ENCODE data around the gene LRP8.

Gene LRP8

DNA sequence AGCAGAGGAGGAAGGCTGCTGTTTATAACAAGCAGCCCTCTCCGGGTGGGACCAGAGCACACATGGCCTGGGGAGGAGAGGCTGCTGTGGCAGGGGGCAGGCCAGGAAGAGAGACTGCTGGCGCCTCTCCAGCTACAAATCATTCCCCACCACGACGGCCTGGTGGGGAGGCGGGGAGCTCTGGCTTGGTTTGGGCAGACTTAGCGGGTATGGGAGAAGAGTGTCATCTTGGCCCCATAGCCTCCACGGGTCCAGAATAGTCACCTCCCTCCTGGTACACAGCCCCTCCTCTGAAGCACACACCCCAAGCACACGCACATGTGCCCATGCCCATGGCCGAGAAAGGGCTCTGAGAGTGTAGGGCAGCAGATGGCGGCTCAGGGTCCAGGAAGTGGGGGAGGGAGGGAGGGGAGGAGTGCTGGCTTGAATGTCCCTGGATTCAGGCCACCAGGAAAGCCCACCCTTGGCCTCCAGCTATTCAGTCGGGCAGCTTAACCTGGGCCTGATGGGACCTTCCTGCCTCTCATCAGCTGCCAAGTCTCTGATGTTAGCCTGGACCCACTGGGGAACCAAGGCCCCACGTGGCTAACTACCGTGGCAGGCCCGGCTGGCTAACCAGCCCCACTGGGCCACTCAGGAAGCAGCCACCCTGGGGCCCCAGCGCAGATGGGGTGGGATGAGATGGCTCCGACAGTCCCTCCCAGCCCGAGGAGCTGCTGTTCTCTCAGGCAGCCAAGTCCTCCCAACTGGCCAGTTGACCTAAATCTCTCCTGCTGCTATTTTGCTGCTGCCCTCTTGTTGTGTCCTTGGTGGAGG, 10.9 kb downstream of the LRP8 start:
- Histone ChIP-seq H3K4me3 (ENCODE audit: low read depth in 1 of 2, low read length in 2 of 2) (no peak overlapping the region), H3K9me3 (ENCODE audit: control insufficient read depth in 1 of 2, low read length in 2 of 2) (no peaks in the 10 kb centered on the region), H3K27me3 (ENCODE audit: low read depth, low read length) (no peaks in the 10 kb centered on the region), H3K27ac (ENCODE audit: low read length) (no peak overlapping the region), H3K4me1 (ENCODE audit: control insufficient read depth in 1 of 2, insufficient read depth in 2 of 2, low read length in 2 of 2) (no peaks in the 10 kb centered on the region), H3K36me3 (ENCODE audit: control insufficient read depth in 1 of 2, insufficient read depth in 2 of 2, low read length in 2 of 2) (no peaks in the 10 kb centered on the region)

DNA sequence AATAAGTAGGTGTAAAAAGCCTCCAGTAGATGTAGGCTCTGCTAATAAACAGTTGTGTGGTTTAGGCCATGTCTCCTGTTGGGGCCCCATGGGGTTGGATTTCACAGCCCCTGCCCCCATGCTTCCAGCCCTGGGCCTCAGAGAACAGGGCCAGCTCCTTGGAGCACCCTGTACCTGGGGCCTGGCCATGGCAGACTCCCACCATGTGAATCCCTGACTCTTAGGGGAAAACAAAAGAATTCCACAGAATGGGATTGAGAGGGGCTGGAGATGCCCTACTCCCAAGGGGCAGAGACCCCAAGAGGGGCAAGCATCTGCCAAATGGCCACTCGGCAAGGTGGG, 11.5 kb downstream of the LRP8 start:
- Histone ChIP-seq H3K27me3 (ENCODE audit: low read depth, low read length) (no peaks in the 10 kb centered on the region), H3K9me3 (ENCODE audit: control insufficient read depth in 1 of 2, low read length in 2 of 2) (no peaks in the 10 kb centered on the region), H3K4me3 (ENCODE audit: low read depth in 1 of 2, low read length in 2 of 2) (no peak overlapping the region), H3K27ac (ENCODE audit: low read length) (no peak overlapping the region), H3K4me1 (ENCODE audit: control insufficient read depth in 1 of 2, insufficient read depth in 2 of 2, low read length in 2 of 2) (no peaks in the 10 kb centered on the region), H3K36me3 (ENCODE audit: control insufficient read depth in 1 of 2, insufficient read depth in 2 of 2, low read length in 2 of 2) (no peaks in the 10 kb centered on the region)

DNA sequence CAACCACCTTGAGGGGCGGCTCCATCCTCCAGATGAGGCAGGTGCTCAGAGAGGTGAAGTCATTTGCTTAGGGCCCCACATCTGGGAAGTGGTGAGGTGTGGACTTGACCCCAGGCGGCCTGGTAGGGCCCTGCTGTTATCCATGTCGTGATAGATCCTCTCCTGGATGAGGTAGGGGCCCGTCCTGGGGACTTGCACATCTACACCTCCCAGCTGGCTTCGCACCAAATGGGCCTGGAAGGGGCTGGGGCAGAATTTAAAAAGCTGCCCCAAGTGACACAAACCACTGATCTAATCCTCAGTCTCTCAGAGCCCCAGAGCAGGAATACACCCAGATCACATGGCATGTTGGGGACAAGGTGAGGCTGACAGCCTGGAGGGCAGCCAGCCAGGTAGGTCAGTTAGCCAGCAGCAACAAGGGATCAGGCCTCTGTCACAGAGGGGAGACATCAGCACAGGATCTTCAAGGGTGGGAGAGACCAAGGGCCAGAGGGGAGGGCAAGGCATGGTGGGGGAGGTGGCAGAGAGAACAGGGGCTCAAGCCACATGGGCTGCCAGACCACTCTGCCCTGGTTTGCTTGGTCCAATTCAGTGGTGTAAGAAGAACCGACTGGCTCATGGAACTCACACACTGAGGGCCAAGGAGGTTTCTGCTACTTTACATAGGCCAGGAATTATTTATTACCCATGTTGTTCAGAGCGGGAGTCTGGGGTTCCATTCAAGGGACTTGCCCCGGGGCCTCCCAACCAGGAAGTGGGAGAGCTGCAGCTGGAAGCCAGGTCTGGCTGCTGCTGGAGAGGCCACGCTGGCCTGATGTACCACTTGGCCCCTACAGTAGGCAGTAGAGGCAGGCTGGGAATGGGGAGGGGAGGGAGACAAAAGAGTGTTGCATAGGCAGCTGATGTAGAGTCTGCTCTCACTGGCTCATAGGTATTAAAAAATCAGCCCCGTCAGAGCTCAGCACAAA, 12.1 kb downstream of the LRP8 start:
- Histone ChIP-seq H3K27ac (ENCODE audit: low read length) (no peak overlapping the region), H3K4me3 (ENCODE audit: low read depth in 1 of 2, low read length in 2 of 2) (no peak overlapping the region), H3K27me3 (ENCODE audit: low read depth, low read length) (no peaks in the 10 kb centered on the region), H3K9me3 (ENCODE audit: control insufficient read depth in 1 of 2, low read length in 2 of 2) (no peaks in the 10 kb centered on the region), H3K4me1 (ENCODE audit: control insufficient read depth in 1 of 2, insufficient read depth in 2 of 2, low read length in 2 of 2) (no peaks in the 10 kb centered on the region), H3K36me3 (ENCODE audit: control insufficient read depth in 1 of 2, insufficient read depth in 2 of 2, low read length in 2 of 2) (no peaks in the 10 kb centered on the region)

DNA sequence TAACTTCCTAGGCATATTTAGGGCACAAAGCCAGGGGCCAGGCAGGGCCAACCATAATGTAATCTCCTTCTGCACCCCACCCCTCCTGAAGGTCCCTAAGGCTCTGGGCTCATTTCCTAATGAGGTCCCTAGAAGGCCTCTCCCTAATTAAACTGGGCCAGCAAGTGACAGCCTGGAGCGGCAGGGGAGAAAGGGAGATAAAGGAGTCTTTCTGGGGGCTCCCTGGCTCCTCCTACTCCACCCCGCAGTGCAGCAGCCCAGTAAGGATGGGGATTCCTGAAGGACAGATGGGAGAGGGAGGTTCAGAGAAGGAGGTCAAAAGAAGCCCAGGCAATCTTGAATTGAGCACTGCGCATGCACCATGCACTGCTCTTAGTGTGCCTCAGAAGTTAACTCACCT, 12.8 kb downstream of the LRP8 start:
- Histone ChIP-seq H3K4me3 (ENCODE audit: low read depth in 1 of 2, low read length in 2 of 2) (no peak overlapping the region), H3K4me1 (ENCODE audit: control insufficient read depth in 1 of 2, insufficient read depth in 2 of 2, low read length in 2 of 2) (no peaks in the 10 kb centered on the region), H3K36me3 (ENCODE audit: control insufficient read depth in 1 of 2, insufficient read depth in 2 of 2, low read length in 2 of 2) (no peaks in the 10 kb centered on the region), H3K27ac (ENCODE audit: low read length) (no peak overlapping the region), H3K27me3 (ENCODE audit: low read depth, low read length) (no peaks in the 10 kb centered on the region), H3K9me3 (ENCODE audit: control insufficient read depth in 1 of 2, low read length in 2 of 2) (no peaks in the 10 kb centered on the region)

DNA sequence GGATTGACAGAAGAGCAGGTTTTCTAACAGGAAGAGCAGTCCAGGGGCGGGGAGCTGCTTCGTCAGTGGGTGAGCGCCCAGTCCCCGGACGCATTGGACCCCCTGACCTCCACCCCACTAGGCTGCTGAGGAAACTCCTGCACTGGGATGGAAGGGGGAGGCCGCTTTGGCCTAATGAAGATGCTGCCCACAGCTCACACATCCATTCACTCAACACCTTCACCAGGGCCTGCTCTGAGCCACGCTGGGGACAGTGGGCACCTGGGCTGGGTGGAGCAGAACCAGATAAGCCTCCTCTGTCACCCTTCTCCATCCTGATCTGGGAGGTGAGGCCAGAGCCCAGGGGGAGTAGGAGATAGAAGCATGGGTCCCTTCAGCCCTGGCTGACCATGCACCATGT, 13.3 kb downstream of the LRP8 start:
- Histone ChIP-seq H3K4me1 (ENCODE audit: control insufficient read depth in 1 of 2, insufficient read depth in 2 of 2, low read length in 2 of 2) (no peaks in the 10 kb centered on the region), H3K27me3 (ENCODE audit: low read depth, low read length) (no peaks in the 10 kb centered on the region), H3K36me3 (ENCODE audit: control insufficient read depth in 1 of 2, insufficient read depth in 2 of 2, low read length in 2 of 2) (no peaks in the 10 kb centered on the region), H3K27ac (ENCODE audit: low read length) (no peak overlapping the region), H3K9me3 (ENCODE audit: control insufficient read depth in 1 of 2, low read length in 2 of 2) (no peaks in the 10 kb centered on the region), H3K4me3 (ENCODE audit: low read depth in 1 of 2, low read length in 2 of 2) (no peak overlapping the region)

DNA sequence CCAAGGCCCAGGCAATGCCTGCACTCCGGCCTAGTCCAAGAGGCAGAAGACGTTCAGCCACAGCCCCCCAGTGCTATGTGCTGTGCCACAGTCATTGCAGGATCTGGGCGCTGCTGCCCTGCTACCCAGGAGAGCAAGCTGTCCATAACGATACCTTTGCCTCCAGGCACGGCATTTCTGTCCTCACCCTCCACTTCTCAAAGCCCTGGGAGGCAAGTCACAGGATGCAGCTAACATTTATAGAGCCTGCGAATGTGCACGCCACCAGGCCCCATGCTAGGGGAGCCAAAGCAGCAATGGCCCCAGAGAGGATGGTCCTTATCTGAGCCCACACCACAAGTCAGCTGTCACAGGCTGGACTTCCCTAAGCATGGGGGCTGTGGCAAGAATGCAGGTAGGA, 13.8 kb downstream of the LRP8 start:
- Histone ChIP-seq H3K27ac (ENCODE audit: low read length) (no peak overlapping the region), H3K36me3 (ENCODE audit: control insufficient read depth in 1 of 2, insufficient read depth in 2 of 2, low read length in 2 of 2) (no peaks in the 10 kb centered on the region)

DNA sequence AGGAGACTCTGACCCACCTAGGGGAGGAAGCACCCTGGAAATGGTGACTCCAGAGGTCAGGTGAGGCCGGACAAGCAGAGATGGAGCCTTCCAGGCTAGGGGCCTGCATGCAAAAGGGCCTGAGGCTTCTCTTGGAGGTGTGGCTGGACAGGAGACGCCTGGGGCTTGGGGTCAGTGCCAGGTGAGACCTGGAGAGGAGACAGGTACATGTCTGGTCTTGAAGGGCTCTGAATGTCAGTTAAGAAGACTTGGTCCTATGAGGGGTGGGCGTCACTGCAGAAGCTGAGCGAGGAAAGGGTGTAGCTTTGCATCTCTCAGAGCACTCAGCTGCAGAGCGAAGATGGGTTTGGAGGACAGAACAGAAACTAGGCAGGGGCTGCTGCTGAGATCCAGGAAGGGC, 14.3 kb downstream of the LRP8 start:
- Histone ChIP-seq H3K4me3 (ENCODE audit: low read depth in 1 of 2, low read length in 2 of 2) (no peak overlapping the region), H3K4me1 (ENCODE audit: control insufficient read depth in 1 of 2, insufficient read depth in 2 of 2, low read length in 2 of 2) (no peaks in the 10 kb centered on the region), H3K9me3 (ENCODE audit: control insufficient read depth in 1 of 2, low read length in 2 of 2) (no peaks in the 10 kb centered on the region), H3K36me3 (ENCODE audit: control insufficient read depth in 1 of 2, insufficient read depth in 2 of 2, low read length in 2 of 2) (no peaks in the 10 kb centered on the region), H3K27me3 (ENCODE audit: low read depth, low read length) (no peaks in the 10 kb centered on the region), H3K27ac (ENCODE audit: low read length) (no peak overlapping the region)

More for the DNA sequence above, 13.8 kb downstream of the LRP8 start:
- Histone ChIP-seq H3K4me3 (ENCODE audit: low read depth in 1 of 2, low read length in 2 of 2) (no peak overlapping the region), H3K27me3 (ENCODE audit: low read depth, low read length) (no peaks in the 10 kb centered on the region), H3K4me1 (ENCODE audit: control insufficient read depth in 1 of 2, insufficient read depth in 2 of 2, low read length in 2 of 2) (no peaks in the 10 kb centered on the region), H3K9me3 (ENCODE audit: control insufficient read depth in 1 of 2, low read length in 2 of 2) (no peaks in the 10 kb centered on the region)

DNA sequence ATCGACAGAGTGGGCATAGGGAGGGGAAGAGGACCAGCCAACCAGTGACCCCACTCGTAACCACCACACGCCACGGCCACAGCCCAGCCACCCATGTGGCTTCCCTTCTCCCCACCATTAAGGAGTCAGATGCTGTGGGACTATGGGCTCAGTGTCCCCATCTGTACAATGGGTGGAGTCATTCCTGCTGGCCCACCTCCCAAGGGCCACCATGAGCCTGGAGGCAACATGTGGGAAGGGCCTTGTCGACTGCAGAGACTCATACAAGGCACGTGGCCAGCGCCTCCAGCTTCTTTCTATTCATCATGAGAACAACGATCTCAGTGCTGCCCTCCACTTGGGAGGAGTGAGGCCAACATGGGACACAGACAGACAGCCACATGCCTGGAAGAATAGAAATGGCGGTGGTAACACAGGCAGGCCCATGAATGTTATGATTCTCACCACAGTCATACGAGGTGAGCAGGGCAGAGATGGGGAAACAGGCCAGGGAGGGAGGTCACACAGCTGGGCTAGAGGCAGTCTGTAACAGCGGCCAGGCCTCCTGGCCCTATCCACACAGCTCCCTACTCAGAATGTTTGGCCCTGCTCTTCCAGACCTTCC, 16.1 kb downstream of the LRP8 start:
- Histone ChIP-seq H3K4me3 (ENCODE audit: low read depth in 1 of 2, low read length in 2 of 2) (no peak overlapping the region), H3K4me1 (ENCODE audit: control insufficient read depth in 1 of 2, insufficient read depth in 2 of 2, low read length in 2 of 2) (no peaks in the 10 kb centered on the region), H3K9me3 (ENCODE audit: control insufficient read depth in 1 of 2, low read length in 2 of 2) (no peaks in the 10 kb centered on the region), H3K27ac (ENCODE audit: low read length) (no peak overlapping the region), H3K36me3 (ENCODE audit: control insufficient read depth in 1 of 2, insufficient read depth in 2 of 2, low read length in 2 of 2) (no peaks in the 10 kb centered on the region), H3K27me3 (ENCODE audit: low read depth, low read length) (no peaks in the 10 kb centered on the region)

DNA sequence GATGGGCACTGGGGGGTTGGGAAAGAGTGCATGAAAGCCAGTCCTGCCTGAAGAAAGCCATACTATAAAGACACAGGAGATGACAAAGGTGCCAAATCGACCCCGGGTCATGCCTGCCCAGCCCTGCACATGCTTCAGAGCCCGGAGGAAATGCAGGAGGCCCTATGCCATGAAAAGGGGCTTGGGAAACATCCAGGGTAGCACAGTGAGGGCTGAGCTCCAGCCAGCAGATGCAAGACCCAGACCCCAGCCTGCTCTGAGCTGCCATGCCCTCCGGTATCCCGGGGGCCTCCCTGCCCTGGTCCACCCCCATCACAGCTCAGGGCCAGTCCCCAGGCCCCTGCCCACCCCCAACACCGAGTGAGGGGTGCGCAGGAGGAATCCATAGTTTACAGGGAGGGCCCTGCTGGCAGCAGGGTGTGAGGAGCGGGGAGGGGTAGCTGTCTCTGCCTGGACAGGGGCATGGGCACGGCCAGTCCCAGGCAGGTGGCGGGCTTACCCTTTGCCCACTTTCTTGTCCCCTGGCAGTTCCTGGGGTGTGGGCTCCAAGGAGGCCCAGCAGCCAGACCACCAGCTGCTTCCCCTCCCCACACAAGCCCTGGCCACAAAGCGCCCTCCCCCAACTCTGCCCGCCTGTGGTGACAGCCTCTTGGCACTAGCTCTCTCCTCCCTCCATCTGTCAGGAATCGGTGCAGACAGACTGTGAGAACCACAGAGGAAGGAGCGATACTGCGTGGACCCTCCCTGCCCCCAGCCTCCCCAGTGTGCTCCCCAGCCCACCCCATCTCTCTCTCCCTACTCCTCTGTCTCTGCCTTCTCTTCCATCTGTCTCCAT, 16.8 kb downstream of the LRP8 start:
- H3K36me3 ChIP-seq (ENCODE audit: control insufficient read depth in 1 of 2, insufficient read depth in 2 of 2, low read length in 2 of 2): no peaks in the 10 kb centered on the region
- H3K27me3 ChIP-seq (ENCODE audit: low read depth, low read length): no peaks in the 10 kb centered on the region
- H3K9me3 ChIP-seq (ENCODE audit: control insufficient read depth in 1 of 2, low read length in 2 of 2): no peaks in the 10 kb centered on the region
- no peak overlapping the region for H3K4me3 ChIP-seq (ENCODE audit: low read depth in 1 of 2, low read length in 2 of 2)
- H3K27ac ChIP-seq (ENCODE audit: low read length): no peak overlapping the region
- H3K4me1 ChIP-seq (ENCODE audit: control insufficient read depth in 1 of 2, insufficient read depth in 2 of 2, low read length in 2 of 2): no peaks in the 10 kb centered on the region

DNA sequence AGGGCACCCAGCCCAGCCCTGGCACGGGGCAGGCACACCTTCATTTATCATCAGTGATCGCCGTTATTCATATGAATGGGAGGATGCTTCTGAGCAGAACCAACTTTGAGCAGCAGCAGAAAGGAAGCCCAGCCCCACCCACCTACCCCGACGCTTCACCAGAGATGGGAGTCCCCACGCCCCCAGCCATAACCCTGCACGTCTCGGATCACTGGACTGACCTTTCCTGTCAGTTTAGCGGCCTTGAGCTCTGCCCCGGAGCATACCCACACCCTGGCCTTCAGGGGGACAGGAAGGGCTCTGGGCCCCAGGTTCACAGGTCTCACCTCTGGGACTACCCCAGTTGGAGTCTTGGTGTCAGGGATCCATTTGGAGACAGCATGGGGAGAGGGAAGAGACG, 18.1 kb downstream of the LRP8 start:
- no peaks in the 10 kb centered on the region for H3K36me3 ChIP-seq (ENCODE audit: control insufficient read depth in 1 of 2, insufficient read depth in 2 of 2, low read length in 2 of 2)
- H3K27ac ChIP-seq (ENCODE audit: low read length): no peak overlapping the region
- no peaks in the 10 kb centered on the region for H3K4me1 ChIP-seq (ENCODE audit: control insufficient read depth in 1 of 2, insufficient read depth in 2 of 2, low read length in 2 of 2)
- no peak overlapping the region for H3K4me3 ChIP-seq (ENCODE audit: low read depth in 1 of 2, low read length in 2 of 2)
- no peaks in the 10 kb centered on the region for H3K9me3 ChIP-seq (ENCODE audit: control insufficient read depth in 1 of 2, low read length in 2 of 2)
- H3K27me3 ChIP-seq (ENCODE audit: low read depth, low read length): no peaks in the 10 kb centered on the region

DNA sequence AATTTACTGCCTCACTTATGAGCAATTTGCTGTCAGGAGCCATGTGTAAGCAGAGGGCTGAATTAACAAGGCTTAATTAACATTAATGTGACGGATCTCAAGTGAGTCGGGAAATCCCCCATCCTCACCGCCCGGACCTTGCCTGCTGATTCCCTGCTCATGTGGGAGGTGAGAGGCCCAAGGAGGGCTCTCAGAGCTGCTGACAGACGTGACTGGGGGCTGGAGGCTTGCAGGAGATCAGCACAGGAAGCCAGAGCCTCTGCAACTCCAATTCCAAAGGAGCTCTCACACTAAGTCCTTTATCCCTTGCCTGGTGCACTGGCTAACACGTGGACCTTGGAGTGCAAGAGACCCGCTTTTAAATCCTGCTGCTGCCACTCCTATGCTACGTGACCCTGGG, 19.4 kb downstream of the LRP8 start:
- H3K4me3 ChIP-seq (ENCODE audit: low read depth in 1 of 2, low read length in 2 of 2): no peak overlapping the region
- H3K9me3 ChIP-seq (ENCODE audit: control insufficient read depth in 1 of 2, low read length in 2 of 2): no peaks in the 10 kb centered on the region
- H3K27me3 ChIP-seq (ENCODE audit: low read depth, low read length): no peaks in the 10 kb centered on the region
- H3K4me1 ChIP-seq (ENCODE audit: control insufficient read depth in 1 of 2, insufficient read depth in 2 of 2, low read length in 2 of 2): no peaks in the 10 kb centered on the region
- no peaks in the 10 kb centered on the region for H3K36me3 ChIP-seq (ENCODE audit: control insufficient read depth in 1 of 2, insufficient read depth in 2 of 2, low read length in 2 of 2)
- H3K27ac ChIP-seq (ENCODE audit: low read length): no peak overlapping the region

Measured in muscle layer of duodenum (tissue), 2 donors.